Sciatic nerve (tissue), 2 donors: ENCODE measurements around the gene CHSY1. TPM values are rescaled to one million over a fixed set of nuclear protein-coding genes. Genes with fewer than 3 reads are reported as not detected.
A peak's percentile ranks its signal among the peaks of the same experiment; 100 is the strongest.

ENCODE experiments used
- ATAC-seq: fragments of 200-7000 bp; cut with Tn5 transposase; one replicate; pipeline ENCODE4 v1.9.1; 2020; ENCODE audit warnings: mild to moderate bottlenecking, moderate library complexity
- DNase-seq: peaks from one replicate; pipeline ENCODE4 v3.0.0-alpha.2; 2020; ENCODE audit warnings: low spot score
- intact Hi-C: fragments of 100-400 bp; cut with DNase I; formaldehyde crosslinking; loops from one replicate; pipeline ENCODE4 v1.14.2; 2022
- total RNA-seq: library from RNA; stranded (reverse); fragmentation: NEBNext Ultra II Directional; extraction: Animal tissue kit (Norgen Biotek cat#: 25700); gene quantifications from one replicate; pipeline ENCODE4 v1.2.1, GENCODE V29; 2021
- donor health status: DM: no; HTN: no; CAD: no.
- donor health status: DM: no; HTN: no; CAD: no.

Gene CHSY1
- total RNA-seq, 1 donor from 2014 or later: 53.2 TPM

- no peak for DNase-seq
- no peak for ATAC-seq
- intact Hi-C loops: no loop called here
Observed at GRCh38 chr15:101180620-101181307, 71.1 kb downstream of the CHSY1 start.

GRCh38 chr15:101179341-101180153, 72.3 kb downstream of the CHSY1 start:
- intact Hi-C loops: no loop called here
- DNase-seq (no peak), ATAC-seq (no peak)

- no peak for DNase-seq
- intact Hi-C loops: no loop called here
- ATAC-seq: no peak
Observed at GRCh38 chr15:101178931-101179330, 72.9 kb downstream of the CHSY1 start.

- ATAC-seq (no peak), DNase-seq (no peak)
- intact Hi-C loops: no loop called here
Observed at GRCh38 chr15:101178479-101178878, 73.4 kb downstream of the CHSY1 start.

DNA sequence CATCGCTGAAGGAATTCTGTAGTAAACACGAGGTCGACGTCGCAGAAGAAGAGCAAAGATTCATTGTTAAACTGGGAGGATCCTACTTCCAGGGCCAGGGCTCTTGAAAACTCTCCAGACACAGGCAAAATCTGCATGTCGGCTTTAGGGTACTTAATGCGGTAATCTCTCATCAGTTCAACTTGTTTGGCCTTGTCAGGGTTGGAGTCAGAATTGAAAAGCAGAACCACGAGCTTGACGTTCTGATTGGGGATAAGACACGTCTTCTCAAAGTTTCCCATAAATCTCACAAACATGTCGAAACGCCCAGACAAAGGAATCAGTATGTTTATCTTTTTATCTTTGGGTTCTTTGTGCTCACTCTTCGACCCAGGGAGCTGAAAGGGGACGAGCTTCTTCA, 74.0 kb downstream of the CHSY1 start:
- DNase-seq: no peak
- ATAC-seq: no peak
- intact Hi-C loops: no loop called here

DNA sequence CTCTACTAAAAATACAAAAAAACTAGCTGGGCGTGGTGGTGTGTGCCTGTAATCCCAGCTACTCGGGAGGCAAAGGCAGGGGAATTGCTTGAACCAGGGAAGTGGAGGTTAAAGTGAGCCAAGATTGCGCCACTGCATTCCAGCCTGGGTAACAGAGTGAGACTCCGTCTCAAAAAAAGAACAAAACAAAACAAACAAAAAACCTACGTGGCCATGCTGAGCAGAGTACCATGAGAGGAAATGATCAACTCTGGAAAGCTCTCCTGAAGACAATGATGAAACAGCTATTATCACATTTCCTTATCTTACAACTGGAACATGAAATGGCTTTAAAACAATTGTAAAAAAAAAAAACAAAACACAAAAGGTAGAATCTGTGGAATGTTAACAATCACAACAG, 75.2 kb downstream of the CHSY1 start:
- no peak for ATAC-seq
- no peak for DNase-seq
- intact Hi-C loops: no loop called here

DNA sequence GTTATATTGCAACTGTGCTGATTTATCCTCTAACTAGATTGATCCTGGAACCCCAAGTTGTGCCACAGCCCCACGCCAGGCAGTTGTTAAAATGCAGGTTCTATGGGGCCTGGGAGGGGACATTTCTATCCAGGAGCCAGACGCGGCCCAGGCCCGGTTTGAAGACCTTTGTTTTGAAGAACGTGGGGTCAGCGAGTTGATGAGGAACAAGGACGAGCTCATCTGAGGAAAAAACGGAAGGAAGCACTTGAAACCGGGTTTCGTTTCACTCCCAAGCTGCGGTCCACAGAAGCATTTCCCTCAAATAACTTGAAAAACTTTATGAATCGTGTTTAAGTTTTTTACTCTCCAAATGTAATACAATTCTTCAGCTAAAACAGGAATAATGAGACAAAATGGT, 76.4 kb downstream of the CHSY1 start:
- no peak for DNase-seq
- ATAC-seq: no peak
- intact Hi-C loops: no loop called here

GRCh38 chr15:101174152-101174920, 77.5 kb downstream of the CHSY1 start:
- intact Hi-C loops: no loop called here
- no peak for ATAC-seq
- DNase-seq: no peak

- ATAC-seq (no peak), DNase-seq (no peak)
- intact Hi-C loops: no loop called here
Observed at GRCh38 chr15:101173233-101174119, 78.4 kb downstream of the CHSY1 start.

- intact Hi-C loops: no loop called here
- ATAC-seq (no peak), DNase-seq (no peak)
Observed at GRCh38 chr15:101172501-101173071, 79.3 kb downstream of the CHSY1 start.

DNA sequence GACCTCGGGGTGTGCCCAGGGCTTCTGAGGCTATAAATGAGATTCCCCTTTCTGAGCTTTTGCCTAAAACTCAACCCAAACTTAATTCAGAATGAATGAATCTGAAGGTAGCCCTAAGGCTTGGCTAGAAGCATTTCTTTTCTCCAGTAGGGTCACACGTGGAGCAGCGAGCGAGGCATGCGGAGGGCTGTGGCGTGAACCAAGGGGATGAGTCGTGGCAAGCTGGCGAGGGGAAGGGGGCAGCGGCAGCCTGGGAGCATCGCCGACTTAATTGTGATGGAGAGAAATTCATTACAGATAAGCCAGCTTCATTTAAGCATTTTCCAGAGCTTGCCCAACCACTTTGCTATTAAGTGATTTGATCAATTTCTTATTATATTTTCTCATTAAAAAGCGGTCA, 79.9 kb downstream of the CHSY1 start:
- ATAC-seq: no peak
- intact Hi-C loops: no loop called here
- DNase-seq: no peak

DNA sequence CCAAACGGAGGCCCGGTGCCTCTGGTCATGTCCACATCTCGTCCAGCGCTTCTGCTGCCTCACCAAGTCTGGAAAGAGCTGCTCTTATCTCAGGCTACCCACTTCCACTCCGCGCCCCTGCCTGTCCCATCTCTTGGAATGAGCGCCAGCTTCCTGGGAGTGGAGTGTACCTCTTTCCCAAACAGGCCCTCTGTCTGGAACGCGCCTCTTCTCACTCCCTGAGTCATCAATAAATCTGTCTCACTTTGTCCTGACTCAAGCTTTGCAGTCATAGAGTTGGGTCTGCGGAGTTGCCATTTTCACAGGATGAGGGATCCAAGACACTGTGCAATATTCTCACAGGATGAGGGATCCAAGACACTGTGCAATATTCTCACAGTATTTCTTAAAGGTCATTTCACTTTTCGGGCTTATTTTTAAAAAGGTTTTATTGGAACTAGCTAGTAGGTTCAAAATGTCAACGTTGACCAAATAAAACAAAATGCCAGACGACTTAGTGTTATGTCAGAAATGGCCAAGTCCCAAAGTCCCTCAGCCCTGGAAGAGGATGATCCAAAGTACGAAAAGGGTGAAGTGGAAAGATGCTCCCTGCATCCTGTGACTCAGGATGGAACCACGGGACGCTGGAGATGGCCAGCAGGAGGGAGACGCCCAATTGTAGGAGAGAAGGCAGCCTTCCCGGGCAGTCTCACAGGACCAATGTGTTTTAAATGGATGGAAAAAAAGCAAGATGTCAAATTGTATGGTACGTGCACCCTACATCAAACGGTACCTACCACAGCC, 81.1 kb downstream of the CHSY1 start:
- DNase-seq: no peak
- intact Hi-C loops: no loop called here
- peak; percentile 81 for ATAC-seq

DNA sequence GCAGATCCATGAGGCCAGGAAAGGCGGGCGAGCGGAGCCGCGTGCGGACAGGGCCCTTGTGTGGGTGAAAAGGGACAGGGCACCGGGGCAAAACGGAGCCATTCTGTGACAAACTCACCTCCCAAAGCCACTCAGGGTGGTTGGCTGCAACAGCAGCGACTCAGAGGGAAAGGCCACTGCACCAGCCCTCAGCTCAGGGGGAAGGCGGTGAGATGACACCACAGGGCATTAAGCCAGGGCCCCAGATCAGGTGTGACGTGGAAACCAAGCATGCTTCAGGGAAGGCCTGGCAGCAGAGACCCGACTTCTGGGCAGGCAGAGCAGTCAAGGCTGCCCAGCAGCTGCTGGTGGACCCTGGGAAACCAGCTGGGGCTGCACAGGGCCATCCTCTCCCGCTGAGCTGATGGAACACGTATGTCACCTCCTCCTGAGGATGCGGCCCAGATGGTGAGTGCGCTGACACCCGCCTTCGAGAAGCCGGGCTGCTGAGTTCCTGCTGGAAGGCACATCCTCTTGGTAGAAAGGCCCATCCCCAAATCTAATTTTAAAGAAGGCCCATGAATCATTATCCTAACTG, 82.3 kb downstream of the CHSY1 start:
- intact Hi-C loops: no loop called here
- no peak for DNase-seq
- ATAC-seq: no peak

DNA sequence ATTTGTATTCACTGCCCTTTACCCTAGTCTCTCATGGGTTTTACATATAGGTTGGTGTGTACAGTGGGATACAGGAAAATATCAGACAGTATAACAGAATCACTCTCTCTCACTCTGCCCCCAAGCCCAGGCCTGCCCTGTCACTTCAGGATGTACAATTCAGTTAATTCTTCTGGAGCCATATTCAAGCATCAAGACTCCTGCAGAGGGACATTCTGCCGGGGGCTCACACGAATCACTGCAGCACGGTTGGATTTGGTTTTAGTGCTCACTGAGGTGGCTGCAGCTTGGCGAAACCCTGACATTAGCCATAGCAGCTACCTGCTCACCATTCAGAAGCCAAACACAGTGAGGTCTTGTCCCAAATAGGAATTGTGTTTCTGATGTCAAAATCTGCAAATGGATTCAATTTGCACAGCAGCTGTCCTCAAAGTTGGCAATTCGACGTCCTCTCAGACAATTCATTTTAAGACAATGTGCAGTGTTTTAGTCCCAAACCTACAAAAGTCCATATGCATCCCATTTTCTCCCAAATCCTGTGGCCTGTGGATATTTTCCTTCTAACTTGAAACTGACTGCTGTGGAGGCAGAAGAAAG, 82.9 kb downstream of the CHSY1 start:
- intact Hi-C loops: no loop called here
- no peak for ATAC-seq
- DNase-seq: no peak

DNA sequence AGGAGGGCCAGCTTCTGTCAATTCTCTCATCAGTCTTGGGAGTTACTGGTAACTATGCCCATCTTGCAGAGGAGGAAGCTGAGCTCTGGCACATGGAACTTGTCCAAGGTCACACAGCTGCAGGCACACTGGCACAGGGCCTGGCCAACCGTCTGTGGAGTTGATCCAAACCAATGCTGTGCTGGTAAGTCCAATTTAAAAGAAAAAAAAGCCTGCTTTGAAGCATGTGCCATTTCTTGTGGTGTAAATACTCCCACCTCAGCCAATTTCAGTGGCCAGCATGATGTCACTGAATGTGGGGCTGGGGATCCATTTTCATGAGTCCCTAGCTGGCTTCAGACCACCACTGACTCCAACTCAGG, 83.4 kb downstream of the CHSY1 start:
- intact Hi-C loops: no loop called here
- DNase-seq: no peak

GRCh38 chr15:101167753-101168462, 83.9 kb downstream of the CHSY1 start:
- intact Hi-C loops: no loop called here
- peak; percentile 78 for DNase-seq
- peak; percentile 67 for ATAC-seq

More for the DNA sequence above, 83.4 kb downstream of the CHSY1 start:
- peak; percentile 36 for ATAC-seq

GRCh38 chr15:101167411-101167752, 84.5 kb downstream of the CHSY1 start:
- ATAC-seq: peak; percentile 5
- DNase-seq: no peak
- intact Hi-C loops: no loop called here
